SK-N-SH treated with all-trans-retinoic acid at 6 μM for 48 hours (cell line): ENCODE data around the gene GLB1L3.

Experiments
- ARNTL ChIP-seq: fragments of 450-650 bp; formaldehyde crosslinking; IDR thresholded peaks from 2 replicates; pipeline ENCODE4 v1.5.0; 2020; ENCODE audit warnings: low read depth, mild to moderate bottlenecking, moderate library complexity, borderline replicate concordance
- ESRRG ChIP-seq: fragments of 250-450 bp; sonication (Bioruptor Pico); IDR thresholded peaks from 2 replicates; pipeline ENCODE4 v1.6.1; 2021; ENCODE audit warnings: mild to moderate bottlenecking
- ISL1 ChIP-seq: fragments of 250-450 bp; sonication (Bioruptor Pico); IDR thresholded peaks from 2 replicates; pipeline ENCODE4 v2.1.2; 2022; ENCODE audit warnings: mild to moderate bottlenecking, moderate library complexity
- OSR1 ChIP-seq: fragments of 250-450 bp; sonication (Bioruptor Pico); IDR thresholded peaks from 2 replicates; pipeline ENCODE4 v1.8.0; 2022; ENCODE audit warnings: moderate library complexity, mild to moderate bottlenecking, inconsistent platforms
- PPARA ChIP-seq: fragments of 250-450 bp; sonication (Bioruptor Pico); IDR thresholded peaks from 2 replicates; pipeline ENCODE4 v1.5.0; 2020; ENCODE audit warnings: mild to moderate bottlenecking, borderline replicate concordance
- SNAI2 ChIP-seq: fragments of 250-450 bp; sonication (Bioruptor Pico); IDR thresholded peaks from 2 replicates; pipeline ENCODE4 v1.5.0; 2020; ENCODE audit warnings: mild to moderate bottlenecking, moderate library complexity
- ZC3H10 ChIP-seq: fragments of 250-450 bp; sonication (Bioruptor Pico); IDR thresholded peaks from 2 replicates; pipeline ENCODE4 v1.5.1; 2021; ENCODE audit warnings: mild to moderate bottlenecking, moderate library complexity
- ZNF8 ChIP-seq: fragments of 450-650 bp; formaldehyde crosslinking; IDR thresholded peaks from 2 replicates; pipeline ENCODE4 v1.5.0; 2020; ENCODE audit warnings: mild to moderate bottlenecking, moderate library complexity
- TF ChIP-seq, protein P1 (sequence below): fragments of 250-450 bp; sonication (Bioruptor Pico); IDR thresholded peaks from 2 replicates; pipeline ENCODE4 v1.8.0; 2020; ENCODE audit warnings: mild to moderate bottlenecking, moderate library complexity, borderline replicate concordance
- TF ChIP-seq, protein P2 (sequence below): fragments of 250-450 bp; sonication (Bioruptor Pico); IDR thresholded peaks from 2 replicates; pipeline ENCODE4 v1.5.1; 2021; ENCODE audit warnings: mild to moderate bottlenecking, moderate library complexity
- TF ChIP-seq, protein P3 (sequence below): fragments of 250-450 bp; sonication (Bioruptor Pico); IDR thresholded peaks from 2 replicates; pipeline ENCODE4 v1.8.0; 2021; ENCODE audit warnings: low read depth, mild to moderate bottlenecking, moderate library complexity, borderline replicate concordance
- TF ChIP-seq, protein P4 (sequence below): fragments of 250-450 bp; sonication (Bioruptor Pico); IDR thresholded peaks from 2 replicates; pipeline ENCODE4 v1.5.0; 2020; ENCODE audit warnings: mild to moderate bottlenecking, moderate library complexity

DNA sequence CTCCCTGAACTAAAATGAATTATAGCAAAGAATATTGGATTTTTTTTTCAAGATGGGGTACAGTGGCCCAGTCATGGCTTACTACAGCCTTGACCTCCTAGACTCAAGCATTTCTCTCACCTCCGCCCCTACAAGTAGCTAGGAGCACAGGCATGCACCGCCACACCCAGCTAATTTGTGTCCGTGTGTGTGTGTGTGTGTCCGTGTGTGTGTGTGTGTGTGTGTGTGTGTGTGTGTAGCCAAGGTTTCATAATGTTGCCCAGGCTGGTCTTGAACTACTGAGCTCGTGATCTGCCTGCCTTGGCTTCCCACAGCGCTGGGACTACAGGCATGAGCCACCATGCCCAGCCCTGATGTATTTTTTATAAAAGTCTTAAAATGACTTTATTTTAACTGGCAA lies 35.6 kb upstream of the GLB1L3 start:
- TF ChIP-seq SNAI2 (CRISPR knock-in tag) (no peak), ARNTL (CRISPR knock-in tag) (no peak), ZNF8 (CRISPR knock-in tag) (no peak), ISL1 (no peak), ZC3H10 (CRISPR knock-in tag) (no peak), ESRRG (CRISPR knock-in tag) (no peak), PPARA (CRISPR knock-in tag) (no peak), OSR1 (CRISPR knock-in tag) (no peak)
- TF ChIP-seq, protein P1, sequence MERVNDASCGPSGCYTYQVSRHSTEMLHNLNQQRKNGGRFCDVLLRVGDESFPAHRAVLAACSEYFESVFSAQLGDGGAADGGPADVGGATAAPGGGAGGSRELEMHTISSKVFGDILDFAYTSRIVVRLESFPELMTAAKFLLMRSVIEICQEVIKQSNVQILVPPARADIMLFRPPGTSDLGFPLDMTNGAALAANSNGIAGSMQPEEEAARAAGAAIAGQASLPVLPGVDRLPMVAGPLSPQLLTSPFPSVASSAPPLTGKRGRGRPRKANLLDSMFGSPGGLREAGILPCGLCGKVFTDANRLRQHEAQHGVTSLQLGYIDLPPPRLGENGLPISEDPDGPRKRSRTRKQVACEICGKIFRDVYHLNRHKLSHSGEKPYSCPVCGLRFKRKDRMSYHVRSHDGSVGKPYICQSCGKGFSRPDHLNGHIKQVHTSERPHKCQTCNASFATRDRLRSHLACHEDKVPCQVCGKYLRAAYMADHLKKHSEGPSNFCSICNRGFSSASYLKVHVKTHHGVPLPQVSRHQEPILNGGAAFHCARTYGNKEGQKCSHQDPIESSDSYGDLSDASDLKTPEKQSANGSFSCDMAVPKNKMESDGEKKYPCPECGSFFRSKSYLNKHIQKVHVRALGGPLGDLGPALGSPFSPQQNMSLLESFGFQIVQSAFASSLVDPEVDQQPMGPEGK: no peak
- TF ChIP-seq, protein P2, sequence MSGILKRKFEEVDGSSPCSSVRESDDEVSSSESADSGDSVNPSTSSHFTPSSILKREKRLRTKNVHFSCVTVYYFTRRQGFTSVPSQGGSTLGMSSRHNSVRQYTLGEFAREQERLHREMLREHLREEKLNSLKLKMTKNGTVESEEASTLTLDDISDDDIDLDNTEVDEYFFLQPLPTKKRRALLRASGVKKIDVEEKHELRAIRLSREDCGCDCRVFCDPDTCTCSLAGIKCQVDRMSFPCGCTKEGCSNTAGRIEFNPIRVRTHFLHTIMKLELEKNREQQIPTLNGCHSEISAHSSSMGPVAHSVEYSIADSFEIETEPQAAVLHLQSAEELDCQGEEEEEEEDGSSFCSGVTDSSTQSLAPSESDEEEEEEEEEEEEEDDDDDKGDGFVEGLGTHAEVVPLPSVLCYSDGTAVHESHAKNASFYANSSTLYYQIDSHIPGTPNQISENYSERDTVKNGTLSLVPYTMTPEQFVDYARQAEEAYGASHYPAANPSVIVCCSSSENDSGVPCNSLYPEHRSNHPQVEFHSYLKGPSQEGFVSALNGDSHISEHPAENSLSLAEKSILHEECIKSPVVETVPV (CRISPR knock-in tag): no peak
- TF ChIP-seq, protein P3, sequence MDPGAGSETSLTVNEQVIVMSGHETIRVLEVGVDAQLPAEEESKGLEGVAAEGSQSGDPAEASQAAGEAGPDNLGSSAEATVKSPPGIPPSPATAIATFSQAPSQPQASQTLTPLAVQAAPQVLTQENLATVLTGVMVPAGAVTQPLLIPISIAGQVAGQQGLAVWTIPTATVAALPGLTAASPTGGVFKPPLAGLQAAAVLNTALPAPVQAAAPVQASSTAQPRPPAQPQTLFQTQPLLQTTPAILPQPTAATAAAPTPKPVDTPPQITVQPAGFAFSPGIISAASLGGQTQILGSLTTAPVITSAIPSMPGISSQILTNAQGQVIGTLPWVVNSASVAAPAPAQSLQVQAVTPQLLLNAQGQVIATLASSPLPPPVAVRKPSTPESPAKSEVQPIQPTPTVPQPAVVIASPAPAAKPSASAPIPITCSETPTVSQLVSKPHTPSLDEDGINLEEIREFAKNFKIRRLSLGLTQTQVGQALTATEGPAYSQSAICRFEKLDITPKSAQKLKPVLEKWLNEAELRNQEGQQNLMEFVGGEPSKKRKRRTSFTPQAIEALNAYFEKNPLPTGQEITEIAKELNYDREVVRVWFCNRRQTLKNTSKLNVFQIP (CRISPR knock-in tag): no peak
- TF ChIP-seq, protein P4, sequence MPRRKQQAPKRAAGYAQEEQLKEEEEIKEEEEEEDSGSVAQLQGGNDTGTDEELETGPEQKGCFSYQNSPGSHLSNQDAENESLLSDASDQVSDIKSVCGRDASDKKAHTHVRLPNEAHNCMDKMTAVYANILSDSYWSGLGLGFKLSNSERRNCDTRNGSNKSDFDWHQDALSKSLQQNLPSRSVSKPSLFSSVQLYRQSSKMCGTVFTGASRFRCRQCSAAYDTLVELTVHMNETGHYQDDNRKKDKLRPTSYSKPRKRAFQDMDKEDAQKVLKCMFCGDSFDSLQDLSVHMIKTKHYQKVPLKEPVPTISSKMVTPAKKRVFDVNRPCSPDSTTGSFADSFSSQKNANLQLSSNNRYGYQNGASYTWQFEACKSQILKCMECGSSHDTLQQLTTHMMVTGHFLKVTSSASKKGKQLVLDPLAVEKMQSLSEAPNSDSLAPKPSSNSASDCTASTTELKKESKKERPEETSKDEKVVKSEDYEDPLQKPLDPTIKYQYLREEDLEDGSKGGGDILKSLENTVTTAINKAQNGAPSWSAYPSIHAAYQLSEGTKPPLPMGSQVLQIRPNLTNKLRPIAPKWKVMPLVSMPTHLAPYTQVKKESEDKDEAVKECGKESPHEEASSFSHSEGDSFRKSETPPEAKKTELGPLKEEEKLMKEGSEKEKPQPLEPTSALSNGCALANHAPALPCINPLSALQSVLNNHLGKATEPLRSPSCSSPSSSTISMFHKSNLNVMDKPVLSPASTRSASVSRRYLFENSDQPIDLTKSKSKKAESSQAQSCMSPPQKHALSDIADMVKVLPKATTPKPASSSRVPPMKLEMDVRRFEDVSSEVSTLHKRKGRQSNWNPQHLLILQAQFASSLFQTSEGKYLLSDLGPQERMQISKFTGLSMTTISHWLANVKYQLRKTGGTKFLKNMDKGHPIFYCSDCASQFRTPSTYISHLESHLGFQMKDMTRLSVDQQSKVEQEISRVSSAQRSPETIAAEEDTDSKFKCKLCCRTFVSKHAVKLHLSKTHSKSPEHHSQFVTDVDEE (CRISPR knock-in tag): no peak
